HUES64 (cell line): Measurements from ENCODE around the gene GNPDA2.

Experiments
- H3K27ac ChIP-seq: 2 replicates; pipeline ENCODE4 v1.7.0; 2013; ENCODE audit warnings: low read depth, low read length, inconsistent platforms
- H3K27me3 ChIP-seq: 2 replicates; pipeline ENCODE4 v1.6.1; 2013; ENCODE audit warnings: mild to moderate bottlenecking, low read length; ENCODE audit not compliant: insufficient read depth
- H3K36me3 ChIP-seq: 2 replicates; pipeline ENCODE4 v1.6.1; 2013; ENCODE audit warnings: mild to moderate bottlenecking, low read length; ENCODE audit not compliant: insufficient read depth
- H3K4me1 ChIP-seq: 2 replicates; pipeline ENCODE4 v1.6.1; 2013; ENCODE audit warnings: mild to moderate bottlenecking, low read length, moderate library complexity; ENCODE audit not compliant: insufficient read depth
- H3K4me3 ChIP-seq: 2 replicates; pipeline ENCODE4 v1.5.1; 2013; ENCODE audit warnings: mild to moderate bottlenecking, low read length, moderate library complexity
- H3K9ac ChIP-seq: 2 replicates; pipeline ENCODE4 v1.6.1; 2013; ENCODE audit warnings: mild to moderate bottlenecking, low read depth, low read length
- H3K9me3 ChIP-seq: 2 replicates; pipeline ENCODE4 v1.6.1; 2013; ENCODE audit warnings: low read depth, low read length; ENCODE audit not compliant: insufficient read depth
- WGBS: fragments of 150-250, 120-280 bp; methylation state at CpG from one replicate; pipeline ENCODE4 v1.1.7; 2013; ENCODE audit warnings: missing lambda C conversion rate; 5-methylcytosine and 5-hydroxymethylcytosine counted together

GNPDA2 gene

DNA sequence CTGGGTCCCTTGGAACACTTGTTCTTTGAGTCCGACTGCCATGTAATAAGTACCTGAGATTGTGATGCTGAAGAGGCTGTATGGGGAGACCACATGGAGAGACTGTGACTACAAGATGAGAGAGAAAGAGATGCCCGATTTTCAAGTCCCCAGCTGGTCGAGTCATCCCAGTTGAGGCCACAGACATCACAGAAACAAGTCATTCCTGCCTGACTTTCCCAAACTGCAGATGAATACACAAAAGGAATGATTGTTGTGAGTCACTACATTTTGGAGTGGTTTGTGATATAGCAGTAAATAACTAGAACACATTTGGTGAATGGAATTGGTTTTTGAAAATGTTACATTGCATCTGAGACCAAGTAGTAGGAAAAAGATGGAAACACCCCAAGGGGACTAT lies 66.0 kb downstream of the GNPDA2 start:
- H3K9ac ChIP-seq = no peak overlapping the region
- H3K27ac ChIP-seq = no peak overlapping the region
- no peaks in the 10 kb centered on the region for H3K36me3 ChIP-seq
- WGBS = 49% methylated on average over 3 of the region's 3 CpGs
- H3K27me3 ChIP-seq = no peaks in the 10 kb centered on the region
- H3K9me3 ChIP-seq = no peaks in the 10 kb centered on the region
- H3K4me1 ChIP-seq = no peaks in the 10 kb centered on the region
- no peak overlapping the region for H3K4me3 ChIP-seq

DNA sequence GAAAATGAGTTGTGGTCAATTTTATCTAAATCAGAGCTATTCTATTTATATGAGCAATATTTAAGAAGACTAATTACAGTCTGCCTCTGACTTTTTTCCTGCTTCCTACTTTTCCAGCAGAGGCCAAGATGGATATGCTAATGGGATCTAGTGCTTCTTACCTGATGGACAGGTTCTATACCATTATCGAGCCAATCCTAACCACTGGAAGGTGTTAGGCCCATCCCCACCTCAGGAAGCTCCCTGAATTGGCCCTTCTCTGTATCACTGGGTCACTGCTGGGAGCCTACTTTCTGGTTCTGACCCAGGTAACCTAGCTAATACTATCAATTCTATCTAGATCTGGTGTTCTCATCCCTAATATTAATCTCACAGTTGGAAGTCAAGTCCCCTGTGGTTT lies 74.4 kb downstream of the GNPDA2 start:
- Histone ChIP-seq H3K9ac (no peak overlapping the region), H3K27ac (no peak overlapping the region), H3K4me3 (no peak overlapping the region), H3K9me3 (no peaks in the 10 kb centered on the region), H3K36me3 (no peaks in the 10 kb centered on the region), H3K27me3 (peaks cover 6% of the 10 kb centered on the region; the same call in 1 of the 2 replicates), H3K4me1 (no peaks in the 10 kb centered on the region)
- 89% methylated on average over 1 of the region's 1 CpG for WGBS
